GM20431 (cell line): Measurements from ENCODE around the gene UNC5A.

ENCODE experiments used
- in situ Hi-C: fragments of 300-500 bp; cut with MseI, MboI; formaldehyde crosslinking; loops from one replicate; pipeline ENCODE4 v1.15.0; 2020; ENCODE audit warnings: low sequenced_read_pairs; ENCODE audit not compliant: unreplicated experiment

Gene UNC5A

GRCh38 chr5:176874198-176874780, 63.9 kb downstream of the UNC5A start:
- in situ Hi-C loops = no loop called here

- in situ Hi-C loops = no loop called here
Measured at GRCh38 chr5:176875014-176875550, 64.7 kb downstream of the UNC5A start.

- in situ Hi-C loops = no loop called here
Measured at GRCh38 chr5:176875783-176876505, 65.6 kb downstream of the UNC5A start.

- in situ Hi-C loops = no loop called here
Measured at GRCh38 chr5:176876506-176877431, 66.4 kb downstream of the UNC5A start.

- in situ Hi-C loops = no loop called here
Measured at GRCh38 chr5:176877793-176878331, 67.5 kb downstream of the UNC5A start.

- in situ Hi-C loops = no loop called here
Measured at GRCh38 chr5:176878463-176878862, 68.1 kb downstream of the UNC5A start.

GRCh38 chr5:176878906-176879662, 68.7 kb downstream of the UNC5A start:
- in situ Hi-C loops = no loop called here

GRCh38 chr5:176879663-176880361, 69.5 kb downstream of the UNC5A start:
- in situ Hi-C loops = no loop called here

GRCh38 chr5:176880366-176881020, 70.1 kb downstream of the UNC5A start:
- in situ Hi-C loops = no loop called here

- in situ Hi-C loops = no loop called here
Measured at GRCh38 chr5:176881021-176881749, 70.8 kb downstream of the UNC5A start.

- in situ Hi-C loops = no loop called here
Measured at GRCh38 chr5:176881816-176882566, 71.6 kb downstream of the UNC5A start.

- in situ Hi-C loops = no loop called here
Measured at GRCh38 chr5:176882567-176882903, 72.2 kb downstream of the UNC5A start.

GRCh38 chr5:176883700-176884570, 73.6 kb downstream of the UNC5A start:
- in situ Hi-C loops = no loop called here

- in situ Hi-C loops = no loop called here
Measured at GRCh38 chr5:176884571-176884890, 74.2 kb downstream of the UNC5A start.

GRCh38 chr5:176886336-176887251, 76.2 kb downstream of the UNC5A start:
- in situ Hi-C loops = no loop called here
